SW480 (cell line): ENCODE data around the gene GK.
"Not testable (repeated sequence)": the region's sequence is repeated elsewhere in the genome, so short reads cannot be mapped to it uniquely, and the experiment has no call there.

Source experiments
- DNase-seq: peaks from one replicate; pipeline ENCODE4 v3.0.0-alpha.2; 2016; ENCODE audit warnings: low spot score

The GK gene

GRCh38 chrX:30654386-30654785 is 1.2 kb downstream of the GK start:
- not testable (repeated sequence) for DNase-seq

GRCh38 chrX:30654989-30655607 is 1.9 kb downstream of the GK start:
- DNase-seq = no peak

DNA sequence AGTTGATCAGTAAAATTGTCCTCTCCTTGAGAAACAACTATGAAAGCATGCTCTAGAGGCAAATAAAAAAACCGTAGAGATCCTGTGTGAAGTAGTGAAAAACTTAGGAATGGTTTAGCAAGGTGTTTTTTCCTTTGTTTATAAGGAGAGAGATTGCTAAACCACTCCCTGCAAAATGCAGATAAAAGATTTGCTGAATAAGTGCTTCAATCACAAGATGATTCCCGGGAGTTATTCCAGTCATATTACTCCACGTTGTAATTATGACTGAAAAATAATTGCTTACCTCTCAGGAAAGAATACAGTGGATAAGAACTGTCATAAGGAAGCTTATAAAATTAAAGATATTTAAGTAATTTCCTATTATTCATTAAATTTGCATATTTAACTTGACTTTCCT is 2.8 kb downstream of the GK start:
- DNase-seq = no peak

DNA sequence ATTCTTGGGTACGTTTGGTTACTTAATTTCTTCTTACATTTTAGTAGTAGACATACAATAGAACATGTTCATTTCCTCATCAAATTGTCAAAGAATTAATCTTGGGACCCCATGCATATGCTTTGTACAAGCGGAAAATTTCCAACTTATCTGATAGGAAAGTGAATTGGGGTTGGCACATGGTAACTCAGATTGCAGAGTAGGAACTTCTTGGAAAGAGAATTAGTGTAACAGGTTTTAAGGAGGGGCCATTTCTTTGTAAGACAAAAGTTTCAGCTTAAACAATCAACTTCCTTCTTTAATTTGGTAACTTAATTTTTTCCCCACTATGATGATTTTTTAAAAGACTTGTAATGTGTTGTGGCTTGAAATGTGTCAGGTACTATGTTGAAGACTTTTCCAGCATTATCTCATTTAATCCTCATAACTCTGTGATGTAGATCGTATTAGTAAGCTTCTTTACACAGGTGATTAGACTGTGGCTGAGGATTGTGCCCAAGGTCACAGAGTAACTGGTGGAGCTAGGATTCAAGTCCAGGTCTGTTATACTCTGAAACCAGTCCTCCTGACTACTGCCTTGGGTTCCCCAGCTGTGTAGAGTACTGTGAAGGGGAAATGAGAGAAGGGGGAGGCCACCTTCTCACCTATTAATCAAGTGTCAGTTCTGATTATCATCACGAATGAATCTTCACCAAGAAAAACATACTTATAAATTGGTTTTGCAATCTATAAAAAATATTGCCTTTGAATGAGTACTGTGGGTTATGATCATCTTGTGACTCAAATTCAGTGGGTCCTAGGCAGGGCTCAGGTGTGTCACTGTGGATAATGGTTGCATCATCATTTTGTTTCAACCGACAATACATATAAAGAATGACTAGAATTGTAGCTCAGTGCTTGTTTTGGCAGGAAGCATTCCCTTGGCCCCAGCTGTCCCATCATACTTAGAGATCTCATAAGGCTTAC is 4.3 kb downstream of the GK start:
- no peak for DNase-seq

- no peak for DNase-seq
These were observed 6.2 kb downstream of the GK start for GRCh38 chrX:30659421-30659820.

- no peak for DNase-seq
These were observed 8.0 kb downstream of the GK start for GRCh38 chrX:30661228-30661627.

DNA sequence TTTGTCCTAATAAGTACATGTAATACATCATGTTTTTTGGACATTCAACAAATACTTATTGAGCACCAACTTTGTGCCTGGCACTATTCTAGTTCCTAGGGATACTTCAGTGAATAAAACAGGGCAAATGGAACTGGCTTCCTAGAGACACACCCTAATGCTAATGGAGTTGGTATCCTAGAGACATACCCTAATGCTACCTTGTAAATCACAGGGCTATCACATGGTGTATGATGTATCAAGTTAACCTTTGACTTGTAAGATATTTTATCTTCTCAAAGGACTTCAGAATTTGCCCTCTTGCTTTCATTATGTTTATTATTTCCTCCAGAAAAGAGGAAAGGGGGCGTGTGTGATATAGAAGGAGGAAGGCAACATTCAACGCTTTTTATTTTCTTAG is 10.1 kb downstream of the GK start:
- DNase-seq = no peak

DNA sequence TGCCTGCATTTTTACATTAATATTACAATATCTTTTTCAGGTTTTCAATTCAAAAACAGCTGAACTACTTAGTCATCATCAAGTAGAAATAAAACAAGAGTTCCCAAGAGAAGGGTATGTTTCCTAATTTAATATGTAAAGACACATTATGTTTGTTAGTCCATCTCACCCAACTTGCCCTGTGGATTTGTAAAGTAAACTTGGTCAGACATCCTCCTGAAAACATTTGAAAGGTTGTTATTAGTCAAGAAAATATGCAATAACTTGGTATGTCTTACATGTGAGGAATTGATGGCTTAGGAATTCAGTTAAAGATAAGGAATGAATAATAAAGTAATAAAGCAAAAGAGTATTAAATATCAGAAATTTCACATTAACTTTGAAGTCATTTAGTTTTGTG is 12.2 kb downstream of the GK start:
- DNase-seq = no peak

GRCh38 chrX:30666094-30666493 is 12.9 kb downstream of the GK start:
- no peak for DNase-seq

DNA sequence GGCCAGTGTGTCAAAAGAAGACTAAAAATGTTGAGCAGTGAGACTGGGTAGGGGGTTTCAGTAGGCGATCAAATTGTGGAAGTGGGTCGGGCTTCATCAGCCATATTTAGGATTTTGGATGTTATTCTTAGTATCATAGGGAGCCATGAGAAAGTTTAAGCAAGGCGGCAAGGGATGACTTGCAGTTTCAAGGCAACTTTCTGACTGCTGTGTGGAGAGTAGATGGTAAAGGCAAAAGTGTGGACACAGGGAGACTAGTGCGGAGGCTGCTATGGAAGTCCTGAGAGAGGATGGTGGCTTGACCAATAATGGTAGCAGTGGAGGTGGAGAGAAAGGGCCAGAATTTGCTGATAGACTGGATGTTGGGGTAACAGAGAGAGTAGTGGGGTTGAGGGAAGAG is 15.4 kb downstream of the GK start:
- no peak for DNase-seq

- DNase-seq = not testable (repeated sequence)
These were observed 18.0 kb downstream of the GK start for GRCh38 chrX:30671189-30671588.

GRCh38 chrX:30673127-30673796 is 20.0 kb downstream of the GK start:
- no peak for DNase-seq

DNA sequence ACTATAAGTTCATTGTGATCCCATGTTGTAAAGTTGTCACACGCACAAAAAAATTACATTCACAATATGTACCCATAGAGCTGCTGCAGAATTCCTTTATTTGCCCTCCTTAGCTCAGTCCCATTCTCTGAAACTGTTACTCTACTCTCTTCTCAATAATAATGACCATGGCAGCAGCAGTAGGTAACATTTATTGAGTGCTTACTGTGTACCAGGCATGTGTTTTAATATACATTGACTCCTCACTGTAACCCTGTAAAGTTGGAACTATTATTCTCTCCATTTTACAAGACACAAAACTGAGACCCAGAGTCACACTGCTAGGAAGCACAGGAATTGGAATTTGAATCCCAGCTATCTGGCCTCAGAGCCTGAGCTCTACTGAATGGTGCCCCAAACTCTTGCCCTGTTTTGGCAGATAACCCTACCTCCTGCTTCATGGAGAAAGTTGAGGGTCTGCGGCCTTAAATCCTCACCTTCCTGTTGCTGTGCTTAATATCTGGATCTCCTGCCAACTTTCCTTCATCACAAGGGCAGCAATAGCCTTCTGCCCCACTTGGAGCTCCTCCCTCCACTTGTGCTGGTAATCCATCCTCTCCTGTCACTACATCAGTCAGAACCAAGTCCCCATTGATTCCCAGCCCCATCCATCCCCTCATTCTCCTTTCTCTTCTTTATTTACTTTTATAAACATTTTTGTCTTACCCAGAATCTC is 20.8 kb downstream of the GK start:
- no peak for DNase-seq

- no peak for DNase-seq
These were observed 21.6 kb downstream of the GK start for GRCh38 chrX:30674799-30675198.

- DNase-seq = no peak
These were observed 26.1 kb downstream of the GK start for GRCh38 chrX:30679369-30679768.

DNA sequence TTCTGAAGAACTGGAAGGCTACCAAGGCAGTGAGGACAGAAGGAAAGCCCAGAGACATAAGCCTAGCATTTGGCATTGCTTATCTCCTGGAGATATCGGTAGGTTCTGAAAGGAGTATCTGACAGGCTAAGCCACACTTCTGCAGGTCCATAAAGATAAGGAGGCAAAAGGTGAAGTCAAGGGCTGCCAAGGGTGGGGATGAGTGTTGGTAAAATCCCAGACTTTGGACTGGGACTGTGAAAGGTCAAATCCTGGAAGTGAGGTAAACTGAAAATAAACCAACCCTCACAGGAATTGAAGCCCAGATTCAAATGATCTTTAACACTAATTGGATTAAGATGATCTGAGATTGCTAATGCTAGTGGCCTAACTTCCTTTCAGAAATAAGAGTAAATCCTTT is 27.4 kb downstream of the GK start:
- no peak for DNase-seq

DNA sequence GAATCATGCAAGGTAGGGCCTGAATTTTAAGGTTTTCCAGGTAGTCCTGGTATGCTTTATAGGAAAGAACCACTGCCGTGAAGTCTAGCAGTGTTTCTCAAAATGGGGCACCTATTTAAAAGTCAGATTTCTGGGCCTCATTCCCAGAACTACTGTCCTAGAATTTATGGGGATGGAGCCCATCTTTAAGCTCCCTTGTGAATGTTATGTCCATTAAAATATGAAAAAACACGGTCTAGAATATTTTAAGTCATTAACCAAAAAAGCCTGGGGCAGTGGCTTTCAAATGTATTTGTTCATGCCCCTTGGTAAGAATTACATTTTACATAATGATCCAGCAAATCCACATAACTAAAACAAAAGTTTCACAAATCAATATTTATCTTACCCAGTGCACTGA is 35.4 kb downstream of the GK start:
- DNase-seq = no peak

DNA sequence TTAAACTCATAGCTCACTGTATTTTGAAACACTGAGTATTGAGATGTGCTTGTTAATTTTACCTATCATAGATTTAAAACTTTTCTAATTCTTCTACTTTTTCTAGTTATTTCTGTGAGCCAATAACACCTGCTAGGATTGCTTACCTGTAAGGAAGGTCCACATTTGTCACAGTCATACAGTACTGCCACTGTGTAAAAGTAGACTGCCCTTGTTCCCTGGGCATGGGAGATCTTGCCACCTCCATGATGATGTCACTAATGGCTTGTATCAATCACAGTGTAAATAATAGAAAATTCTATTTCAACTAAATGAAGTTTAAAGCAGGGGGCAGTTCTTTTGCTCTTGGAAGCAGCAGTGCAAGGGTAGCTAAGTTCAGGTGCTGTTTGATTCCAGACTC is 35.9 kb downstream of the GK start:
- no peak for DNase-seq

DNA sequence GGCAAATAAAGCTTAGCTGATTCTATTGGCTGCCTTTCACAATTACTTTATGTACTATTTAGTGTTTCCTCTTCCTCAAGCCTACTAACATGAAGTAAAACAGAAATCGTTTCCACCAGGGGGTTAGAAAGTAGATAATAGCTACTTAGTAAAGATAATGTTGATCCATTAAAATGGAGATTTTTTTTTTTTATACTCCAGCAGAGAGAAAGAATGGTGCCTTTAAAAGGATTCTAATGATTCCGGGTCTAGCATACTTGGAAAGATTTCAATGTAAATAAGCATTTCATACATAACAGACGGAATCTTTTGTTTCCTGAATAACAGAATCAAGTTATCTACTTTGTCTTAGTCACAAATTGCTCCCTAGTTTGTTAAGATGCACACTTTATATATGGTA is 37.1 kb downstream of the GK start:
- DNase-seq = no peak

- no peak for DNase-seq
These were observed 40.9 kb downstream of the GK start for GRCh38 chrX:30693999-30694650.

GRCh38 chrX:30702736-30703135 is 49.5 kb downstream of the GK start:
- no peak for DNase-seq

- no peak for DNase-seq
These were observed 53.1 kb downstream of the GK start for GRCh38 chrX:30706216-30706775.
